ENCODE results near the gene ANO8.

ANO8 gene

DNA sequence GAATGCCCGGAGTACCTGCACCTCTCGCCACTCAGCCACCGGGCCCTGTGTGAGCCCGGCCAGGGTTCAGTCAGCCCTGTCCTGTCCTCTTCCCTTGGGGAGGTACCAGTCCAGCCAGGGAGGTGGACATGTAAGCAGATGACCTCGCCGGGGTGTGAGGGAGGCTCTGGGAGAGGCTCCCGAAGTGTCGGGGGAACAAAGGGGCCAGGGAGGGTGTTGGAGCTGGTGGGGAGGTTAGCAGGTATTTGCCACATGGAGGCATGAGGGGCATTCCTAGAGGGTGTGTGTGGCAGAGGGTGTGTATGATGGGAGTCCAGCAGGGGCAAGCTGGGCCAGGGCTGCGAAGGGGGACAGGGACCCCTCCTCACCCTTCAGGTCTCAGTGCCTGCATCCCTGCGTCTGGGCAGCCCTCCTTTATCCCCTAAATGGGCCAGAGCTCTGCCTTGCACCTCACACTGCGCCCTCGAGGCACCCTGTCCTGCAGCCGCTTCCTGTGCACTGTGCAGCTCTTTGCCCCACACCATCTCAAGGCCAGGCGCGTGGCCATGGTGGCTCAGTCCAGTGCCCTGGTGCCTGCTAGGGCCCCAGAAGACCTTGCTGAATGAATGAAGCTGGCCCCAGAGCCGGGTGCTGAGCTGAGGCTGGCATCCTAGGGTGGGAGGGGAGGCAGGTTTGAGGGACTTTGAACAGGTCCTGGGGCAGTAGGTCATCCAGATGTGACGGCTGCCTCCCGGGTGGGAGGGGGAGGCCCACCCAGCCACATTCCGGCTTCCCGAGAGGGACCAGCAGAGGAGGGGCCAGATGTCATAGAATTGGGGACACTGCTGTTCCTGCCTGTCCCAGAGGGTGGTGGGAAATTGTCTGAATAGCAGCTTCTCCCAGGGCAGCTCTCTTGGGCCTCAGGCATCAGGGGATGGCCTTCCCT lies 22.2 kb downstream of the ANO8 start:
- H4K91ac ChIP-seq (ENCODE audit: low read depth, low read length, poor library complexity), result no peak overlapping the region
- H3K23ac ChIP-seq (ENCODE audit: low read depth, low read length, poor library complexity), result no peak overlapping the region
- H3K4me3 ChIP-seq (ENCODE audit: low read length in 2 of 2), result no peak overlapping the region
- peaks cover 29 to 50% of the 10 kb centered on the region in 2 donors for H3K36me3 ChIP-seq (replicated peaks in 1 of 2; ENCODE audit: control insufficient read depth in 2 of 2, insufficient read depth in 2 of 2, low read length in 2 of 2)
- no peak overlapping the region for H3K14ac ChIP-seq (ENCODE audit: low read length)
- no peak overlapping the region for H3K4me2 ChIP-seq (ENCODE audit: insufficient read depth, low read length, poor library complexity, severe bottlenecking)
- DNase-seq (ENCODE audit: low spot score), result no peak
- H3K9ac ChIP-seq (ENCODE audit: low read depth, low read length, poor library complexity), result peak overlapping the region; percentile 68
- peaks cover 2 to 6% of the 10 kb centered on the region in 2 donors for H3K4me1 ChIP-seq (ENCODE audit: control insufficient read depth in 2 of 2, insufficient read depth in 1 of 2, low read depth in 1 of 2, low read length in 2 of 2)
- H3K27me3 ChIP-seq (ENCODE audit: control insufficient read depth in 3 of 3, insufficient read depth in 3 of 3, low read depth in 1 of 3, low read length in 3 of 3), result no peaks in the 10 kb centered on the region
- no peak overlapping the region for H3K18ac ChIP-seq (ENCODE audit: low read length)
- H3K4ac ChIP-seq (ENCODE audit: low read length), result no peak overlapping the region
- no peak overlapping the region for H3K27ac ChIP-seq (replicated peaks; ENCODE audit: low read length)
- H2BK120ac ChIP-seq (ENCODE audit: low read depth, low read length), result no peak overlapping the region
- H2AFZ ChIP-seq (ENCODE audit: low read length), result no peak overlapping the region
- H2BK15ac ChIP-seq (ENCODE audit: low read length), result peak overlapping the region; percentile 23
- H4K8ac ChIP-seq (ENCODE audit: low read depth, low read length), result no peak overlapping the region
- no CpG with 5 or more reads among the region's 20 CpGs for WGBS, 2 donors (ENCODE audit: extremely low coverage in 2 of 2, insufficient read length in 2 of 2, insufficient replicate concordance in 1 of 2)
- no peak overlapping the region for H2AK5ac ChIP-seq (ENCODE audit: low read depth, low read length)
- peaks cover 0 to 2% of the 10 kb centered on the region in 2 donors for H3K9me3 ChIP-seq (replicated peaks in 1 of 2; ENCODE audit: control insufficient read depth in 2 of 2, insufficient read depth in 1 of 2, low read depth in 1 of 2, low read length in 2 of 2)
- peaks cover 19% of the 10 kb centered on the region for H3K79me1 ChIP-seq (ENCODE audit: low read depth, low read length)
- peak overlapping the region; percentile 57 for H2BK5ac ChIP-seq (ENCODE audit: low read length)
- no peak overlapping the region for H2BK12ac ChIP-seq (ENCODE audit: low read length)

- Histone ChIP-seq H3K18ac (ENCODE audit: low read length) (no peak overlapping the region), H3K36me3 (replicated peaks in 1 of 2; ENCODE audit: control insufficient read depth in 2 of 2, insufficient read depth in 2 of 2, low read length in 2 of 2) (peaks cover 29 to 49% of the 10 kb centered on the region in 2 donors), H3K4ac (ENCODE audit: low read length) (no peak overlapping the region), H3K9me3 (replicated peaks in 1 of 2; ENCODE audit: control insufficient read depth in 2 of 2, insufficient read depth in 1 of 2, low read depth in 1 of 2, low read length in 2 of 2) (peaks cover 0 to 2% of the 10 kb centered on the region in 2 donors), H2BK120ac (ENCODE audit: low read depth, low read length) (no peak overlapping the region), H3K23ac (ENCODE audit: low read depth, low read length, poor library complexity) (no peak overlapping the region), H3K9ac (ENCODE audit: low read depth, low read length, poor library complexity) (peak overlapping the region; percentile 18), H3K4me1 (ENCODE audit: control insufficient read depth in 2 of 2, insufficient read depth in 1 of 2, low read depth in 1 of 2, low read length in 2 of 2) (peaks cover 2 to 6% of the 10 kb centered on the region in 2 donors), H3K4me3 (ENCODE audit: low read length in 2 of 2) (peak overlapping the region in 1 of 2 donors; percentile 6), H2AFZ (ENCODE audit: low read length) (no peak overlapping the region), H3K79me1 (ENCODE audit: low read depth, low read length) (peaks cover 17% of the 10 kb centered on the region), H3K4me2 (ENCODE audit: insufficient read depth, low read length, poor library complexity, severe bottlenecking) (no peak overlapping the region), H4K8ac (ENCODE audit: low read depth, low read length) (no peak overlapping the region), H4K91ac (ENCODE audit: low read depth, low read length, poor library complexity) (no peak overlapping the region), H2BK5ac (ENCODE audit: low read length) (peak overlapping the region; percentile 57), H3K27me3 (ENCODE audit: control insufficient read depth in 3 of 3, insufficient read depth in 3 of 3, low read depth in 1 of 3, low read length in 3 of 3) (no peaks in the 10 kb centered on the region), H3K14ac (ENCODE audit: low read length) (no peak overlapping the region), H3K27ac (replicated peaks; ENCODE audit: low read length) (no peak overlapping the region), H2AK5ac (ENCODE audit: low read depth, low read length) (no peak overlapping the region), H2BK12ac (ENCODE audit: low read length) (no peak overlapping the region), H2BK15ac (ENCODE audit: low read length) (no peak overlapping the region)
- WGBS, 2 donors (ENCODE audit: extremely low coverage in 2 of 2, insufficient read length in 2 of 2, insufficient replicate concordance in 1 of 2), result no CpG with 5 or more reads among the region's 11 CpGs
- DNase-seq (ENCODE audit: low spot score), result no peak
Measured at GRCh38 chr19:17311455-17312188, 23.0 kb downstream of the ANO8 start.

- Histone ChIP-seq H3K18ac (ENCODE audit: low read length) (no peak overlapping the region), H2BK5ac (ENCODE audit: low read length) (peak overlapping the region; percentile 55), H4K8ac (ENCODE audit: low read depth, low read length) (no peak overlapping the region), H3K4me2 (ENCODE audit: insufficient read depth, low read length, poor library complexity, severe bottlenecking) (peak overlapping the region; percentile 82), H3K27ac (replicated peaks; ENCODE audit: low read length) (no peak overlapping the region), H2BK120ac (ENCODE audit: low read depth, low read length) (no peak overlapping the region), H2AK5ac (ENCODE audit: low read depth, low read length) (no peak overlapping the region), H3K14ac (ENCODE audit: low read length) (no peak overlapping the region), H3K4me3 (ENCODE audit: low read length in 2 of 2) (peak overlapping the region; percentile 78 to 96), H4K91ac (ENCODE audit: low read depth, low read length, poor library complexity) (no peak overlapping the region), H2BK15ac (ENCODE audit: low read length) (no peak overlapping the region), H3K27me3 (ENCODE audit: control insufficient read depth in 3 of 3, insufficient read depth in 3 of 3, low read depth in 1 of 3, low read length in 3 of 3) (no peaks in the 10 kb centered on the region), H3K36me3 (replicated peaks in 1 of 2; ENCODE audit: control insufficient read depth in 2 of 2, insufficient read depth in 2 of 2, low read length in 2 of 2) (peaks cover 22 to 37% of the 10 kb centered on the region in 2 donors), H3K23ac (ENCODE audit: low read depth, low read length, poor library complexity) (peak overlapping the region; percentile 45), H3K9ac (ENCODE audit: low read depth, low read length, poor library complexity) (peak overlapping the region; percentile 89), H3K79me1 (ENCODE audit: low read depth, low read length) (peaks cover 17% of the 10 kb centered on the region), H2BK12ac (ENCODE audit: low read length) (no peak overlapping the region), H2AFZ (ENCODE audit: low read length) (peak overlapping the region; percentile 71), H3K9me3 (replicated peaks in 1 of 2; ENCODE audit: control insufficient read depth in 2 of 2, insufficient read depth in 1 of 2, low read depth in 1 of 2, low read length in 2 of 2) (peaks cover 0 to 2% of the 10 kb centered on the region in 2 donors), H3K4ac (ENCODE audit: low read length) (no peak overlapping the region), H3K4me1 (ENCODE audit: control insufficient read depth in 2 of 2, insufficient read depth in 1 of 2, low read depth in 1 of 2, low read length in 2 of 2) (peaks cover 6% of the 10 kb centered on the region in 2 donors)
- DNase-seq (ENCODE audit: low spot score), result no peak
- WGBS, 2 donors (ENCODE audit: extremely low coverage in 2 of 2, insufficient read length in 2 of 2, insufficient replicate concordance in 1 of 2), result no CpG with 5 or more reads among the region's 23 CpGs
Measured at GRCh38 chr19:17309965-17310461, 24.6 kb downstream of the ANO8 start.
